GM10266 (cell line): ENCODE results near the gene VPS45.
A peak's percentile ranks its signal among the peaks of the same experiment; 100 is the strongest.

Experiments used
- DNase-seq: peaks from one replicate; pipeline ENCODE4 v3.0.0; 2012; ENCODE audit errors: extremely low spot score
- CTCF ChIP-seq: IDR thresholded peaks from 2 replicates; pipeline ENCODE4 v1.5.1; 2012; ENCODE audit warnings: mild to moderate bottlenecking, low read depth; ENCODE audit not compliant: control insufficient read depth, insufficient read depth; ENCODE audit errors: missing control alignments

Gene VPS45

GRCh38 chr1:150156868-150157603 is 89.5 kb downstream of the VPS45 start:
- TF ChIP-seq CTCF = no peak
- no peak for DNase-seq

- no peak for DNase-seq
Observed at GRCh38 chr1:150159550-150159949, 92.0 kb downstream of the VPS45 start.

GRCh38 chr1:150160964-150161621 is 93.5 kb downstream of the VPS45 start:
- no peak for DNase-seq
- no peak for TF ChIP-seq CTCF

More at GRCh38 chr1:150159550-150159949, 92.0 kb downstream of the VPS45 start:
- no peak for TF ChIP-seq CTCF

GRCh38 chr1:150161747-150162581 is 94.4 kb downstream of the VPS45 start:
- no peak for DNase-seq
- TF ChIP-seq CTCF = peak; percentile 25

- no peak for DNase-seq
- no peak for TF ChIP-seq CTCF
Observed at GRCh38 chr1:150162582-150162861, 94.9 kb downstream of the VPS45 start.

GRCh38 chr1:150162862-150163706 is 95.5 kb downstream of the VPS45 start:
- TF ChIP-seq CTCF = no peak
- peak; percentile 82 for DNase-seq
